Heart left ventricle (tissue), 13 donors: Measurements from ENCODE around the gene ELANE.
"Not testable (repeated sequence)": the region's sequence is repeated elsewhere in the genome, so short reads cannot be mapped to it uniquely, and the experiment has no call there.

Source experiments
- CTCF ChIP-seq, 12 donors: fragments of 200-600 bp; sonication (generic) in 4 of 12; IDR thresholded peaks; one replicate each; pipeline versions ENCODE4 v1.5.0 to v1.8.0; 2018 to 2022; ENCODE audit warnings: antibody characterized with exemption in 12 of 12, mild to moderate bottlenecking in 5 of 12
- POLR2A ChIP-seq, 2 donors: fragments of 450-650 bp; IDR thresholded peaks; one replicate each; pipeline ENCODE4 v1.6.1; 2017; ENCODE audit warnings: antibody characterized with exemption in 2 of 2, mild to moderate bottlenecking in 2 of 2, moderate library complexity in 2 of 2
- donor health status: ischemic (EF 13 %, LVEDD 7.1; RV severe dilation, severe dysfunction).
- donor health status: DM: no; HTN: yes; CAD: no.
- donor health status: DM: no; HTN: no; CAD: no.
- donor health status: ischemic (EF 25% LVEDD 6.9; RV normal size, moderate dysfunction).
- donor health status: ischemic (EF 25% LVEDD 5.7; RV mildly dilated, moderate dysfunction).
- donor health status: ischemic (EF 35%, LVEDD 5.7; RV mildly dilated, moderate dysfunction).
- donor health status: nonischemic (EF 11% LVEDD 7.7; RV severe dilation, severe dysfunction).
- donor health status: DM: yes; HTN: yes; CAD: no.
- donor health status: PGD.
- donor health status: ischemic (EF 29% LVEDD 5.4; RV normal size, mild dysfunction).
- donor health status: nonischemic (EF 23%, LVEDD 6.1; RV moderate dilation, normal function).

- not testable (repeated sequence) for TF ChIP-seq POLR2A, CTCF (IDR thresholded peaks at IDR 0.05)
These were observed 26.9 kb downstream of the ELANE start for GRCh38 chr19:878751-879561.
